Right cardiac atrium (tissue), 5 donors: ENCODE data around the gene LDLRAD4. TPM values are rescaled to one million over a fixed set of nuclear protein-coding genes. Genes with fewer than 3 reads are reported as not detected.

Source experiments
- ATAC-seq, 2 donors: fragments of 200-7000 bp; cut with Tn5 transposase; one replicate each; pipeline versions ENCODE4 v1.8.0 to v1.9.1; 2020; ENCODE audit warnings: moderate library complexity in 2 of 2, mild to moderate bottlenecking in 1 of 2
- DNase-seq, 3 donors: peaks; one replicate each; pipeline ENCODE4 v3.0.0-alpha.2; 2020
- H3K27ac ChIP-seq: one replicate; pipeline ENCODE4 v1.5.1; 2013; ENCODE audit warnings: mild to moderate bottlenecking, low read length, control low read depth, moderate library complexity
- H3K27me3 ChIP-seq: one replicate; pipeline ENCODE4 v1.6.1; 2013; ENCODE audit not compliant: control insufficient read depth, insufficient read depth
- H3K4me1 ChIP-seq: one replicate; pipeline ENCODE4 v1.6.1; 2013; ENCODE audit warnings: low read length; ENCODE audit not compliant: control insufficient read depth, insufficient read depth
- H3K4me3 ChIP-seq: one replicate; pipeline ENCODE4 v1.5.1; 2013; ENCODE audit warnings: low read length, control low read depth
- H3K9me3 ChIP-seq: one replicate; pipeline ENCODE4 v1.6.1; 2013; ENCODE audit warnings: low read length; ENCODE audit not compliant: control insufficient read depth
- WGBS: extraction: QIAGEN DNeasy Blood & Tissue Kit; methylation state at CpG from one replicate; pipeline ENCODE4 v1.1.7; 2013; 5-methylcytosine and 5-hydroxymethylcytosine counted together
- intact Hi-C, 4 donors: fragments of 100-400 bp; cut with DNase I; formaldehyde crosslinking; loops; one replicate each; pipeline versions ENCODE4 v1.11.0 to v1.14.0; 2022 to 2023
- polyA plus RNA-seq: library from polyadenylated mRNA; stranded (reverse); fragments of 200-250 nt; gene quantifications from one replicate; pipeline ENCODE4 v1.2.3, GENCODE V29; 2013
- total RNA-seq, 4 donors: library from RNA; stranded (reverse); fragmentation: NEBNext Ultra II Directional; extraction: Animal tissue kit (Norgen Biotek cat#: 25700); gene quantifications; one replicate each; pipeline ENCODE4 v1.2.1, GENCODE V29; 2021
- donor health status: healthy with polysubstance abuse.
- donor health status: DM: no; HTN: yes; CAD: no.
- donor health status: DM: no; HTN: no; CAD: no.
- donor health status: DM: no; HTN: yes; CAD: no; lungs with severe emphysema.
- donor health status: DM: yes; HTN: yes; CAD: no.

The LDLRAD4 gene
- total and polyA plus RNA-seq, 5 donors: 25.7 to 159 (median 68.1) TPM

DNA sequence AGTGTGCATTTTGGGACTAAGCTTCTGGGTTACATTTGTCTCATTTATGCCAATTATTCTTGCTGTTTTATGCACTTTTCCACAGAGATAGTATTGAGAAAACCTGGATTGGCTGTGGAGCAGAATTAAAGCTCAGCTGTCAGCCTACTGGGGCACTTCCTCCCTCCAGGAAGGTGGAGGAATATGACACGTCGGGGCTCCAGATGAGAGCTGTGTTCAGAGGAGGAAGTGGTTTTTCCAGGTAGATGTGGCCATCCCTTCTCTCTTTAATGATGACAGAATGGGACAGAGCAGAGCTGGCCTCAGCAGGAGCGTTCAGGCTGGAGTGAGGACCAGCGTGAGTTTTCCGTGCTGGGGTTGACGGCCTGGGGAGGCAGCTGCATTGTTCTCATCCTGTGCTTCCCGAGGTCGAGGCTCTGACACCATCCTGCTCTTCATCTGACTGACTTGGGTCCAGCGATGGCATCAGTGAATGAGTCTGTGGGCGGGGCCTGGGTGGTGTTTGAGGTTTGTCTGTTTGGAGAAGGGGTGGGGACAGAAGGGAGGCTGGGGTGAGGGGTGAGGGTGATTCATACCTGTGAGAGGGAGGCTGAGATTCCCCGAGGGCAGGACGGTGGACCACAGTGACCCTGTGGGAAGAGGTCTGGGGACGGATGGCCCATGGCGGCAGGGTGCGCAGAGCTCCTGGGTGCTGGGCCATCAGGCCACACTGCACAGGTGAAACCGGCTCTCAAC is 207.0 kb downstream of the LDLRAD4 start:
- Histone ChIP-seq H3K4me1 (peaks cover 10% of the 10 kb centered on the region), H3K9me3 (no peaks in the 10 kb centered on the region), H3K27me3 (no peaks in the 10 kb centered on the region), H3K27ac (no peak overlapping the region), H3K4me3 (no peak overlapping the region)
- intact Hi-C loops: no loop called here
- WGBS: 86% methylated on average over 16 of the region's 16 CpGs
- DNase-seq (no peak), ATAC-seq (peak in 1 of 2 donors; percentile 4)

DNA sequence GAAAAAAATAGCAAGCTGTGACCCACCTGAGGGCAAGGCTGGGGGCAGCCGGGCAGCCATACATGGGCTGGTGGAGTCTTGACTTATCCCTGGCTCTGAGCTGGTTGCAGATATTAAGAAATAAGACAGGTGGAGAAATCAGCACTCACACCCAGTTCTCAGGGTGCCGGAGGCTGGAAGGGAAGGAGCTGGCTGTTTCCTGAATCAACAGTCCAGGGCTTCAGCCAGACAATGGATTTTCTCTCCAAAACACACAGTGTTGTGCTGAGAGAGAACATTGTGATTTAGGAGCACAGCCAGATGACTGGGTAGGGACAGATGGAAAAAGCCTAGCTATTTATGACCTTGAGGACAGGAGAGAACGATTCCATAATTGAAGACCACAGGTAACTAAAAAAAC is 208.8 kb downstream of the LDLRAD4 start:
- peak in 2 of 3 donors; percentile 46 to 75 for DNase-seq
- H3K27ac ChIP-seq: peak overlapping the region; percentile 19
- peaks cover 5% of the 10 kb centered on the region for H3K4me1 ChIP-seq
- intact Hi-C loops: no loop called here
- no peaks in the 10 kb centered on the region for H3K27me3 ChIP-seq
- 34% methylated on average over 3 of the region's 3 CpGs for WGBS
- H3K4me3 ChIP-seq: no peak overlapping the region
- ATAC-seq: peak; percentile 89 to 95
- no peaks in the 10 kb centered on the region for H3K9me3 ChIP-seq

DNA sequence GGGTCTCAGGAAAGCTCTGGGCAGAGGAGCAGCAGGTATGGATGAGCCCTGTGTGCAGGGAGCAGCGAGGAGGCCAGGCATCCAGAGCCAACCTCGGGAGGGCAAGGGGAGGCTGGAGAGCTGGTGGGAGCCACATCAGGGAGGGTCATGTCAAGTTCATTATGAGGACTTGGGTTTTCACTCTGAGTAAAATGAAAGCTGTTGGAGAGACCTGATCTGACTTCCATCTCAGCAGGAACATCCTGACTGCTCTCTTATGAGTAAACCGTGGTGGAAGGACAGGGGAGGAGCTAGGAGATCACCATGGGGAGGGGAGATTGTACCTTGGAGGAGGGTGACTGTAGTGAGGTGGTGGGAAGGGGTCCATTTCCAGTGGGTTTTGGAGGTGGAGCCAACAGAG is 209.8 kb downstream of the LDLRAD4 start:
- intact Hi-C loops: no loop called here
- ATAC-seq: peak in 1 of 2 donors; percentile 5
- no peak overlapping the region for H3K27ac ChIP-seq
- no peaks in the 10 kb centered on the region for H3K9me3 ChIP-seq
- peaks cover 5% of the 10 kb centered on the region for H3K4me1 ChIP-seq
- no peak overlapping the region for H3K4me3 ChIP-seq
- DNase-seq: no peak
- WGBS: 77% methylated on average over 3 of the region's 3 CpGs
- no peaks in the 10 kb centered on the region for H3K27me3 ChIP-seq

DNA sequence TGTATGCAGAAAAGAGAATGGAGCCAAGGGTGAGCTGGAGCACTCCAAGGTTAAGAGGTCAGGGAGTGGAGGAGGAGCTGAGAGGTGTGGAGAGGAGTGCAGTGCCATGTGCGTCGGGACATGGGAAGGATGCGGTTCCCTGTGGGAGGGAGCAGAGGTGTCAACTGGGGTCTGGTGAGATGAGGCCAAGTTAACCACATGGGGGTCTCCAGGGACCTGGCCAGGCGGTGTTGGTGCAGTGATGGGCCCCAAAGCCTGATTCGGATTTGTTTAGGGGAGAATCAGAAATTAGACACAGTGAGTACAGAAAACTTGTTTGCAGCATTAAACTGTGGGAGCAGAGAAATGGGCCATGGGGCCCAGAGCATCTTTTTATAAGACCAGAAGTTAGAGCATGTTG is 210.5 kb downstream of the LDLRAD4 start:
- Histone ChIP-seq H3K4me1 (peaks cover 5% of the 10 kb centered on the region), H3K4me3 (no peak overlapping the region), H3K27ac (no peak overlapping the region), H3K27me3 (no peaks in the 10 kb centered on the region), H3K9me3 (no peaks in the 10 kb centered on the region)
- no peak for DNase-seq
- 80% methylated on average over 5 of the region's 5 CpGs for WGBS
- no peak for ATAC-seq
- intact Hi-C loops: no loop called here

DNA sequence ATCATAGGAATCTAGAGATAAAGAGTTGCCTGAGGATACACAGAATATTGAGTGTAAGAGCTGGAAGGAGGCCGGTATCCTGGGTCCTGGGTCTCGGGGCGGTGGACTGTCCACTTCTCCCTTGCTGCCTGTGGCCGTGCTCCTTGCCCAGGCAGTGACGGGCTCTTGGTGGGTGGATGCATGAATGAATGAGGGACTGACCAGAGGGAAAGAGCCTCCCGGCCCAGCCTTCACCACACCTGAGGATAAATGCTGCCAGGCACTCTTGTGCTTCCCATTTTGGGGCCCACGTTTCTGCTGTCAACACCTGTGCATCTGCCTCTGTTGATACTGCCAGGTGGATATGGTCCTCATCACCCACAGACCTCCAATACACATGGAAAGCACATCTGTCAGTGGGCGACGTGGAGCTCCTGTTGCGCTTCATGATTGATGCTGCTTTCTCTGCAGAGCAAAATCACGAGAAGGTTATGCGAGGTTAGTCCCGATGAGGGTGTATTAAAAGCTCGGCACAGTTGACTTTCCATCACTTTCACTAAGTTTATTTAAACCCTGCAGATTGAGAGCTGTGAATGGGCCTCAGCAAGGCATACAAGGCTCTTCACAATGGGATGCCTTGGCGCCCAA is 211.4 kb downstream of the LDLRAD4 start:
- peaks cover 5% of the 10 kb centered on the region for H3K4me1 ChIP-seq
- WGBS: 89% methylated on average over 15 of the region's 15 CpGs
- DNase-seq (no peak), ATAC-seq (no peak)
- no peaks in the 10 kb centered on the region for H3K27me3 ChIP-seq
- no peaks in the 10 kb centered on the region for H3K9me3 ChIP-seq
- intact Hi-C loops: no loop called here
- H3K4me3 ChIP-seq: no peak overlapping the region
- no peak overlapping the region for H3K27ac ChIP-seq

DNA sequence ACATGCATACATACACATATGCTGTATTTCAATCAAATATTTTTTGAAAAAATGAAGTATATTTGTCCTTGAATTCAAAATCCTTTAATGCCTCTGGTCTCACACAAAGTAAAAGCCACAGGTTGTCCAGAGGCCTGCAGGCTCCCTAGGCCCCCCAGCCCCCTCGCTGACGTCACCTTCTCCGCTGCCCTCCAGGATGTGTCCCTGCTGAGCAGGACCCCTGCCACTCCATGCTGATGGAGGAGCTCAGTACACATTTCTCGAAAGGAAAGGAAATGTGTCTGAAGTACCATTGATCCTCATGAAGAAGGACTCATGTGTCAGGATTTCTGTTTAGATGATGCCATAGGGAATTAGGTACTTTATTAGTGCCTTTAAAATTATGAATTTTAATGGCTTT is 212.1 kb downstream of the LDLRAD4 start:
- no peak for DNase-seq
- peaks cover 5% of the 10 kb centered on the region for H3K4me1 ChIP-seq

DNA sequence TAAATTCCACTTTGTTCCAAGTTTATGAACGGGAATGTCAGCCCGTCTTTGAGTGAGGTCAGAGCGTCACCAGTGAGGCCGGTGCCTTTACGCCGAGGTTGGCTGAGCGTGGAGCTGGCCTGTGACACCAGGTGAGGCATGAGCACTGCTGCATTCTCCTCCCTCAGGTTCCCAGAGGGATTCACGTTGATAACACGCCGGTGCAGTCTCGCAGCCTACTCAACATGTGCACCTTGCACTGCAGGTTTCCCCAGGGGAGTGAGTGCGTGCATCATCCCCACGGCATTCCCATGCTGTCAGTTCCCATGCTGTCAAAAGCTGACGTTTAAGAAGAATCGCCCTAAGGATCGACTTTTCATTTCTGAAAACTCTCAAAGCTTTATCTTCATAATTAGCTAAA is 213.3 kb downstream of the LDLRAD4 start:
- DNase-seq: no peak
- no peak for ATAC-seq
- Histone ChIP-seq H3K9me3 (no peaks in the 10 kb centered on the region), H3K27ac (no peak overlapping the region), H3K27me3 (no peaks in the 10 kb centered on the region), H3K4me3 (no peak overlapping the region), H3K4me1 (peaks cover 3% of the 10 kb centered on the region)
- intact Hi-C loops: no loop called here
- 92% methylated on average over 16 of the region's 16 CpGs for WGBS

More for the DNA sequence above, 212.1 kb downstream of the LDLRAD4 start:
- intact Hi-C loops: no loop called here
- Histone ChIP-seq H3K4me3 (no peak overlapping the region), H3K27me3 (no peaks in the 10 kb centered on the region), H3K27ac (no peak overlapping the region), H3K9me3 (no peaks in the 10 kb centered on the region)
- no peak for ATAC-seq
- WGBS: 94% methylated on average over 4 of the region's 4 CpGs

DNA sequence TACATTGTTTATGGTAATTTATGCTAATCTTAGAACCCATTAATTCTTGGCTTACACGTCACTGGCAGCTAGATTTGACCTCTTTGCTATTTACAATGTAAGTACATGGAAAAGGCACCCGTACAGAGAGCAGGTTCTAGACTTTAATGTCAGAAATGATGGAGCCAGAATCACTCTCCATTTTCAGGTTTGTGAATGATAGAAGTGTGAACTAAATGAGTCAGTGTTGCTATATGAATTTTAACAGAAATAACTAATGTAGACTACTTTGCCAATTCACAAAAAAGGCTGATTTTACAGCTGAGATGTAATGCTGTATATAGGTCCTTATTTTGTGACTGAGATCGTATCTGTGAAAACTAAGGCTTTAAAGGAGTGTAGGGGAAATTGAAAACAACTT is 214.6 kb downstream of the LDLRAD4 start:
- Histone ChIP-seq H3K4me3 (no peak overlapping the region), H3K9me3 (no peaks in the 10 kb centered on the region), H3K4me1 (peaks cover 5% of the 10 kb centered on the region), H3K27me3 (no peaks in the 10 kb centered on the region), H3K27ac (no peak overlapping the region)
- no peak for ATAC-seq
- no peak for DNase-seq
- WGBS: 90% methylated on average over 3 of the region's 3 CpGs
- intact Hi-C loops: no loop called here

DNA sequence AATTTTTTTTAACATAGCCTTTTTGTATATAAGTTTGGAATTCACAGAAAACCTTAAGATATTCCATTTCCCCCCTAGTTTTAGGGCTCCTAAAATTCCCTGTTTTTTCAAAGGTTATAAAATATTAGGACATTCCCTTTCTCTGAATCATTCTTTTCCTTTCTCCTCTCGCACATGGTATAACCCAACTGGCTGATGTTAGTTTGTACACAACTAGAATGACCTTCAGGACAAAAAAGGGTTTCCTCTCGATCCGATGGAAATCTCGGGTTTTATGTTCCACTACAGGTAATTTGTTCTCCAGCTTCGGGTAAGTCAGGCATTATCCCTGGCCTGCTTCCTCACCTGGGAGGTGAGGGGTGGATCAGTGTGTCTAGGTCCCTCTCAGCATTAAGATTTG is 215.1 kb downstream of the LDLRAD4 start:
- intact Hi-C loops: no loop called here
- 84% methylated on average over 5 of the region's 5 CpGs for WGBS

DNA sequence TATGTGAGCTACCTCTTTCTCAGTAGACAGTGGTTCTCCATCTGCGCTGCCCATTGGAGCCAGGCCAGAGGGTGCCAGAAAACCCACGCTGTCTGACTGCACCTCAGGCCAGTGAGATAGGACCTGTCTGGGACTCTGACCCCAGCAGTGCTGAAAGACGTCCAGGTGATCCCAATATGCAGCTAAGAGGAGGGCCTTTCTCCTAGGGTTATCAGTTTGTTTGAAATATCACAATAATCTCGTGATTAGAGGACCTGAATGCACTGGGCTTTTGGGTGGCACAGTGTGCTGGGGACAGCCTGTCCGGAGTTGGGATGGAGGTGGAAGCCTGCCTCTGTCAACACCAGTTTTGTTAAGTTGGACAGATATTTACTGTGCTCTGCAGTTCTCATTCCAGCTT is 216.3 kb downstream of the LDLRAD4 start:
- WGBS: 74% methylated on average over 5 of the region's 5 CpGs
- Histone ChIP-seq H3K4me1 (peaks cover 4% of the 10 kb centered on the region), H3K4me3 (no peak overlapping the region), H3K27ac (no peak overlapping the region), H3K27me3 (no peaks in the 10 kb centered on the region), H3K9me3 (no peaks in the 10 kb centered on the region)
- ATAC-seq (peak in 1 of 2 donors; percentile 55), DNase-seq (peak in 1 of 3 donors; percentile 40)
- intact Hi-C loops: no loop called here

More for the DNA sequence above, 215.1 kb downstream of the LDLRAD4 start:
- Histone ChIP-seq H3K4me3 (no peak overlapping the region), H3K27ac (no peak overlapping the region), H3K9me3 (no peaks in the 10 kb centered on the region), H3K4me1 (peaks cover 4% of the 10 kb centered on the region), H3K27me3 (no peaks in the 10 kb centered on the region)
- DNase-seq (no peak), ATAC-seq (no peak)

DNA sequence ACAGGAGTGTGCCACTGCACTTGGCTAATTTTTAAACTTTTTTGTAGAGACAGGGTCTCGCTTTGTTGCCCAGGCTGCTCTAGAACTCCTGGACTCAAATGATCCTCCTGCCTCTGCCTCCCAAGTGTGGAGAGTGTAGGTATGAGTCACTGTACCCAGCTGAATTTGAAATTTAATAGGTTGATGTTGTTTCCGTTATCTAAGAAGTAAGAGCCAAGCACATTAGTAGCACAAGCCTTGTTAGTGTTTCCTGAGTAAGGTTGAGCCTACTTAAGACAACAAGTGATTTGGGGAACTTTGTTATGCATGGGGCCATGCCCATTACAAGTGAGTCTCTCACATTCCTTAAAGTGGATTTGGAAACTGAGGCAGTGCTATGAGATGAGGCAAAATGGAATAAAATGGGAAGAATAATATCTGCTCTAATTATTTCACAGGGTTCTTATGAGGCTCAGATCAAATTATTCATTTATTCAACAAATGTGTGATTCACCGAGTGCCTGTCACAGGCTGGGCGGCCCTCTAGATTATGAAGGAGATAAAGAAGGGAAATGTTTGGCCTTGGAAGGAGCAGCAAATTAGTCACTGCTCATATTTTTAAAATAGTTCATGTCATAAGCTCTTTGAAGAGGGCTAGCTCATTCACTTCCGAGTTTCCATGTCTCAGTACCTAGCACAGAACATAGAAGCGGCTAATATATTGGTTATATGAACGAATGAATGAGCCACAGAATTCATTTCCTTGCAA is 217.2 kb downstream of the LDLRAD4 start:
- 77% methylated on average over 7 of the region's 7 CpGs for WGBS
- H3K4me1 ChIP-seq: peaks cover 4% of the 10 kb centered on the region
- H3K27ac ChIP-seq: no peak overlapping the region
- ATAC-seq: peak in 1 of 2 donors; percentile 77
- no peaks in the 10 kb centered on the region for H3K27me3 ChIP-seq
- H3K4me3 ChIP-seq: no peak overlapping the region
- H3K9me3 ChIP-seq: no peaks in the 10 kb centered on the region
- DNase-seq: no peak
- intact Hi-C loops: no loop called here
